Kidney glomerular epithelial cell (primary cell): Measurements from ENCODE around the gene ZNF566.
"Not testable (repeated sequence)": the region's sequence is repeated elsewhere in the genome, so short reads cannot be mapped to it uniquely, and the experiment has no call there.

Experiments
- DNase-seq: peaks from one replicate; lab custom pipeline; 2025; lab: John Stamatoyannopoulos, UW

The ZNF566 gene

DNA sequence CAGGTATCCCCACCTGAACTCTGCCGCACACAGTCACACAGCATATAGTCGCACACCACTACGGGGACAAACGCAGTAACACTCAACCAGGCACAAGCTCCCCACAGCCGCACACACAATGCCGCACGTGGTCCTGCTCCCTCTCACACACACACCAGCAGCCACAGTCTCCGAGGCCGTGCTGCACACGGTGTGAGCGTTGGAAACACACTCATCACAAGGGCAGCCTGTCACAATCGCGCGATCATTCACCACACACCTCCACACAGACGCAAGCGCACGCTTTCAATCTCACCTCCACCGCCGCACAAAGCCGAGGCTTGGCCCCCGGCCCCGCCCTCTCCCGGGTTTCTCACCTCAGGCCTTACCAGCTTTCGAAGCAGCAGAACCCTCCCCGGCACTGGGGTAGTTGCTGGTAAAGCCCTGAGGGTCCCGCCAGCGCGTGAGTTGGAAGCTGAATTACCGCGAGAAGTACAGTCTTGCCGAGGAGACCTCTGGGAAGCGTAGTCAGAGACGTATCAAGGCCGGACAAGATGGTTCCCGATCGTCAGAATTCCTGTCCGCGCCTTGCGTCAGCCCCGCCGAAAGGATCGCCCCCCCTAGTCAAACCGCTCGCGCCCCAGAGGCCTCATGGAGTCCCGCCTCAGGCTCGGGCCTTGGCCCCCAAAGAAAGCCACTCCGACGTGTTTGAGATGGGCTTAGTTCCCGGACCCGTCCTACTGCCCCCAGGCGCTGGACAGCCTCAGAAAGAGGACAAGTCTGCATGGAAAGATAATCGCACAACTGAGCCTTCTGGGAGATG, at the start of gene ZNF566:
Gene ZNF566, minus strand, starts transcription at position 444 of the 802 bp plus-strand sequence. CDS start 13,004 bp downstream, outside the sequence.
- DNase-seq, result peak; percentile 88

DNA sequence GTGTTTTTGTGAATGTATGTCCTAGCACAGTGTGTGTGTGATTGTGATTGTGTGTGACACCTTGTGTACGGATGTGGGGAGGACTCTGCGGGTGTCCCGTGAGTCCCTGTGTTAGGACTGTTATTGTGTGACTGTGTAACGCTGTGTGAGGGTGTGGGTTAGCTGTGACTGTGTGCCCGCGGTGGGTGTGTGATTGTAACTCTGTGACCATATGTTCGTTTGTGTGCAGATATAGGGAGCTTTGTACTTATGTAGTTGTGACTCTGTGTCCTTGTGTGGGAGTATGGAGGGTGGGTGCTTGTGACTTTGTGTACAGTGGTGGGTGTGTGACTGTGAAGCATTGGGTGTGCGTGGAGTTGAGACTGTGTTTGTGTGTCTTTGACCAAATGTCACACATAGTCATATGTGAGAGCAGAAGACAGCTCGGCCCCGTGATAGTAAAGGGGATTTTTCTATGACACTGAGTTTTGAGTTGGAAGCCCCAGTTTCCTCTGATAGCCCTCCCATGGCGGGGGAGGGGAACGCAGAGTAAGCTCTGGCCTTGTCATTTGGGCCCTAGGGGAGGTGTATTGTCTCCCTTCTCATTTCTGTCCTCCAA, 39.7 kb upstream of the ZNF566 start:
- DNase-seq, result no peak

DNA sequence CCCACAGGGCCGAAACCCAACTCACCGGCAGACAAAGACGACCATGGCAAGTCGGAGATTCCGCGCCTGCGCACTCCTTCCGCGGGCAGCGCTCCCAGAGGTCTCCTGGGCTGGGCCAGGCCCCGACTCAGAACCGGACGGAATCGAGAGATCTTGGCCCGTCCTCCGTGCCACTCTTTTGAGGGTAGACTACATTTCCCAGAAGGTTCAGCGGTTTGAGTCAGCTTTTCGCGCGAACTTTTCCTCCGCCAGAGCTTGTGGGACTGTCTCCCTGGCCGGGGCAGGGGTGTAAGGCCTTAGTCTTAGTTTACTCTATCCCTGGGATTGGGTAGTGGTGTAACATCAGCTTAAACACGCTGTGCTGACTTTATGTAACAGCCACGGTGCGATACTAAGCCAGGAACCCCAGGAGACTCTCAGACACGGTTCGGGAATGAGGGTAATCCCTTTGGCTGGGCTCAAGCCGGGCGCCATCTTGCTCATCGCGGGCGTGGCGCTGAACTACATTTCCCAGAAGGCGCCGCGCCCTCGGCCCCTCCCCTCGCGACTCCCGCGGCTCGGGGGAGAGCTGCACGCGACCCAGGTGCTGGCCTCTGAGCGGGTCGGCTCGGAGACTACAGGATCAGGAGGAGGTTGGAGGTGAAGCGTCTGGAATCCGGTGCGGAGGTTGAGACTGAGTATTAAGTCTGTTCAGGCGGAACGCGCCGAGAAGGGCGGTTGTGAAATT, 39.0 kb upstream of the ZNF566 start, which contains the start of gene ZNF260:
Gene ZNF260, minus strand, starts transcription at position 78 of the 727 bp plus-strand sequence. CDS start 13,033 bp downstream, outside the sequence.
- peak; percentile 91 for DNase-seq

DNA sequence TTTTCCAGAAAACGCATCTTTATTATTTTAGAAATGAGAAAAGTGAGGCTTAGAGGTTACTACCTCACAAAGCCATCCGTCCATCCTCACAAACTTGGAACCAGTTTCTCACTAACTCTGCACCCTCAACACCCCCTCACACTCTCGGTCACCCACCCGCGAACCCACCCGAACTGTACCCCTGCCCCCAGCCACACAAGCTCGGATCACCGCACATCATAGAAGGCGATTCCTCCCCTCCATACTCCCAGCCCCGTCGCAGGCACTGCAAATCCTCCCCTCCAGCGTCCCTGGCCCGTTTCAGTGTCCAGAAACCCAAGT, 38.5 kb upstream of the ZNF566 start:
- no peak for DNase-seq

DNA sequence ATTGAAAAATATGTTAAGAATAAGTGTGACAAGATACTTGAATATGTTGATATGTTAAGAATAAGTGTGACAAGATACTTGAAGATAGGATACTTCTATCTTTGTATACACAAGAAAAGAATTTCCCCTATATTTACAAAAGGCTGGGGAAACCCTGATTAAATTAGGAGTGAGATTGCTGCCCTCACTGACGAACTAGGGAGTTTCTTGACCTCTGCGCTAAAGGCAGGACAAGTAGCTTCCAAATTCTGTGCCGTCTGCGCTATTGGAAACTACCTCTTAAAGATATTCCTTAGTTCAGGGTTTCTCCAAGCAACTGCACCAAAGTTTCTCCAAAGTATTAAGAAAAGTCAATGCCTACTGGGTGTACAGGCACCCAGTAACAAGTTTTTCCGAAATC, 38.0 kb upstream of the ZNF566 start:
- DNase-seq, result no peak

DNA sequence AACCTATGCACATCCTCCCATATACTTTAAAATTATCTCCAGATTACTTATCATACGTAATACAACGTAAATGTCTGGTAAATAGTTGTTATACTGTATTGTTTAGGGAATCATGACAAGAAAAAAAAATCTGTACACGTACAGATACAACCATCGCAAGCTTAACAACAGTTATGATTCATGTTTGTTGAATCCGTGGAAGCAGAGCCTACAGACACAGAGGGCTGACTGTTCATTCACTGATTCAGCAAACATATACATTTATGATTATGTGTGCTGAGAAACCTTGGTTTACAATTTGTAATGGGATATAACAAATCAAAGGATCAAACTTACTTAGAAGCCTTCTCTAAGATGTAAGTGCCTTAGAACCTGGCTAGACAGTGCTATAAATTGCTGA, 37.2 kb upstream of the ZNF566 start:
- DNase-seq, result no peak

DNA sequence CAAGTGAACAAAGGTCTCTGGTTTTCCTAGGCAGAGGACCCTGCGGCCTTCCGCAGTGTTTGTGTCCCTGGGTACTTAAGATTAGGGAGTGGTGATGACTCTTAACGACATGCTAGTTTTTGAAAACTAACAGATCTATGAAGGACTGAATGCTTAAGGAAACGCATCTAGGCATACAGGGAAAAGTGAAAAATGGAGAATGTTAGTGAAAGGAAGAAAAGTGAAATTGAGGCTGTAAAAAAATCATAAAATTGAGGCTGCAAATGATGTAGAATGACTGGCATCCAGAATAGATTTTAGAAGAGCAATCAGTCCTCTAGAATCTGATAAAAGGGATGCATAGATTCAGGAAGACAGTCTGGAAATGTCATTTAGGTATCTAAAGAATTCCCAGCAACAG, 35.3 kb upstream of the ZNF566 start:
- no peak for DNase-seq

DNA sequence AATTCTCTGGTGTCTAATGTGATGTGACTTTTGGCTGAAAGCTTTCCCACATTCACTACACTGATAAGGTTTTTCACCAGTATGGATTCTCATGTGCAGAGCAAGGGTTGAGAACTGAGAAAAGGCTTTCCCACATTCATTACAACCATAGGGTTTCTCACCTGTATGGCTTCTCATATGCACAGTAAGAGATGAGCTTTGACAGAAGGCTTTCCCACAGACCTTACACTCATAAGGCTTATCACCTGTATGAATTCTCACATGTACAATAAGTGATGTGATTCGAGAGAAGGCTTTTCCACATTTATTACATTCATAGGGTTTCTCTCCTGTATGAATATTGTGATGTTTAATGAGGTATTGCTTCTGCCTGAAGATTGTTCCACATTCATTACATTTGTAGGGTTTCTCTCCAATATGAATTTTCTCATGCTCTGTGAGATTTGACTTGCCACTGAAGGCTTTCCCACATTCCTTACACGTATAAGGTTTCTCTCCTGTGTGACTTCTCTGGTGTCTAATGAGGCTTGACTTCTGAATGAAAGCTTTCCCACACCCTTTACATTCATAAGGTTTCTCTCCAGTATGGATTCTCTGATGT, 24.8 kb upstream of the ZNF566 start:
- no peak for DNase-seq

DNA sequence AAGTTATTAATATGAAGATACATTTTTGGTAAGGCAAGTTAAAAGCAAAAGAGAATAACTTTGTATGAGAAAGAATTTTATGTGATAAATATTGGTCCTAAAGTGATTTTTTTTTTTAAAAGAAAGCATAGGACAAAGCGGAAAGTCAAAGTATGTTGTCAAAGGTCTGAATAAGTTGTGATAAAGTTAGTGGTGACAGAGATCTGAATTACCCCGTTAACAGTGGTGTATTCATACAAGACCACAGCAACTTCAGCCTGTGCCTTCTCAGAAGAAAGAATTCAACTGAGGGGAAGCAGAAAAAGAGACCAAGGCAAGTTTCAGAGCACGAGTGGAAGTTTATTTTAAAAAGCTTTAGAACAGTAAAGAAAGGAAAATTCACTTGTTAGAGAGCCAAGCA, 19.0 kb upstream of the ZNF566 start:
- DNase-seq, result no peak

DNA sequence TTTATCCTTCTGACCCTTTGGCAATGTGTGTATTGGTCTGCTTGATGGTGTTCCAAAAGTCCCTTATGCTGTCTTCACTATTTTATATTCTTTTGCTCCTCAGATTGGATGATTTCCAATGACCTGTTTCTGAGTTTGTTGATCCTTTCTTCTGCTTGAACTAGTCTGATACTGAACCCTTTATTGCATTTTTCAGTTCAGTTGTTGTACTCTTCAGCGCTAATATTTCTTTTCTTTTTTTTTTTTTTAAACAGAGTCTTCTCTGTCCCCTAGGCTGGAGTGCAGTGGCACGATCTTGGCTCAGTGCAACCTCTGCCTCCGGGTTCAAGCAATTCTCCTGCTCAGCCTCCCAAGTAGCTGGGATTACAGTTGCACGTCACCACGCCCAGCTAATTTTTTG, 12.6 kb upstream of the ZNF566 start:
- DNase-seq, result no peak

DNA sequence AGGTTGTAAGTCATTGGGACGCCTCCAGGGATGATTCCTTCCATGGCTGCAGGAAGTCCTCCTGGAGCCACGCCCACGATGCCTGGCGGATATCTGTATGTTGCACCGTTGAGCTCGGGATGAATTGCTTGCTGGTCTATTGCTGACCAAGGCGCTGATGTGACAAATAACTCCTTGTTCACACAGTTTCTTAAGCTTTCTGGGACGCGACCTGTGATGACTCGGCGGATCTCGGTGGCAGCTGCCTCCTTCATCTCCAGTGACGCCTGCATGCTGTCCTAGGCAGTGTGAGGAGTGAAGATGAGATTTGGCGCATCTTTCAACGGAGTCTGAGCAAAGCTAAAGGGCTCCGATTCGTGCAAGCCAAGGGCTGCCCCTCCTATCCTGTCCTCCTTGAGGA, 7.6 kb upstream of the ZNF566 start:
- DNase-seq, result no peak

DNA sequence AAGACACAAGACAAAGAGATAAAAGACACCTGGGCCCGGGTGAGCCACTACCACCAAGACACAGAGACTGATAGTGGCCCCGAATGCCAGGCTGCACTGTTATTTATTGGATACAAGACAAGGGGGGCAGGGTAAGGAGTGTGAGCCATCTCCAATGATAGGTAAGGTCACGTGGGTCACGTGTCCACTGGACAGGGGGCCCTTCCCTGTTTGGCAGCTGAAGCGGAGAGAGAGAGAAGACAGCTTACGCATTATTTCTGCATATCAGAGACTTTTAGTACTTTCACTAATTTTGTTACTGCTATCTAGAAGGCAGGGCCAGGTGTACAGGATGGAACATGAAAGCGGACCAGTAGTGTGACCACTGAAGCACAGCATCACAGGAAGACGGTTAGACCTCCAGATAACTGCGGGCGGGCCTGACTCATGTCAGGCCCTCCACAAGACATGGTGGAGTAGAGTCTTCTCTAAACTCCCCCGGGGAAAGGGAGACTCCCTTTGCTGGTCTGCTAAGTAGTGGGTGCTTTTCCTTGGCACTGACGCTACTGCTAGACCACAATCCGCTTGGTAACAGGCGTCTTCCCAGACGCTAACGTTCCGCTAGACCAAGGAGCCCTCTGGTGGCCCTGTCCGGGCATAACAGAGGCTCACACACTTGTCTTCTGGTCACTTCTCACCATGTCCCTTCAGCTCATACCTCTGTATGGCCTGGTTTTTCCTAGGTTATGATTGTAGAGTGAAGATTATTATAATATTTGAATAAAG, 3.5 kb upstream of the ZNF566 start:
- DNase-seq, result not testable (repeated sequence)

DNA sequence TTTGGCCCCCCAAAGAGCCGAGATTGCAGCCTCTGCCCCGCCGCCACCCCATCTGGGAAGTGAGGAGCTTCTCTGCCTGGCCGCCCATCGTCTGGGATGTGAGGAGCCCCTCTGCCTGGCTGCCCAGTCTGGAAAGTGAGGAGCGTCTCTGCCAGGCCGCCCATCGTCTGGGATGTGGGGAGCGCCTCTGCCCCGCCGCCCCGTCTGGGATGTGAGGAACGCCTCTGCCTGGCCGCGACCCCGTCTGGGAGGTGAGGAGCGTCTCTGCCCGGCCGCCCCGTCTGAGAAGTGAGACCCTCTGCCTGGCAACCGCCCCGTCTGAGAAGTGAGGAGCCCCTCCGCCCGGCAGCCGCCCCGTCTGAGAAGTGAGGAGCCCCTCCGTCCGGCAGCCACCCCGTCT, 1.5 kb upstream of the ZNF566 start:
- not testable (repeated sequence) for DNase-seq

DNA sequence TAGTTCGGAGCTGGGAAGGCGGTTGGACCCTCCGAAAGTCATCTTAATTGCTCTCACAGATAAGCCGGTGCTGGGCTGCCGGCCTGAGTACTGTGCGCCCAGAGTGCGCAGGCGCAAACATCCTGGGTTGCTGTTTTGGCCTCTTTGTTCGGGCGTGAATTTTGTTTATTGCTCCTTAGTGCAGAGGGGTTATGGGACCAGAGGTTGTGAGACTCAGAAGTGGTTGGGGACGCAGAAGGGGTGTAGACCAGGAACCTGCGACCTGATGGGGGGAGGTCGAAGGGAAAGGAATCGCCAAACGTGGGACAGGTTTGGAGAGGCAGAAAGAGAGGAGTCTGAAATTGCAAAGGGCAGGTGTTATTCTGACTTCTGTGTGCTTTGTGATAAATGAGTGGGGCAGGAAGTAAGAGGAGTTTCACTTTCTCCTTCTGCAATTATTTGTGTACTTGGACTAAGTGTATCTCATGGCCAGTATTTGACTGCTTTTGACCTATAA, 607 bp upstream of the ZNF566 start:
- DNase-seq, result peak; percentile 75

DNA sequence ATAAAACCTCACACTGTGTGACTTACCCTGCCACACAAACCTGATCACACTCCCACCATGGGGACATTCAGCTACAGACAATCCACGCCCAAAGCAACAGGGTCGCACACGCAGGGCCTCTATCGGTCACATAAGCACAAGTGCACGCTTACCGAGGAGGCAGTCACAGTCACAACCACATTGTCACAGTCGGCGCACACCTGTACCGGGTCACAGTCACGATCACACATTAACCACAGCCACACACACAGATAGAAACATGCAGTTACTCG, 579 bp downstream of the ZNF566 start:
- no peak for DNase-seq

DNA sequence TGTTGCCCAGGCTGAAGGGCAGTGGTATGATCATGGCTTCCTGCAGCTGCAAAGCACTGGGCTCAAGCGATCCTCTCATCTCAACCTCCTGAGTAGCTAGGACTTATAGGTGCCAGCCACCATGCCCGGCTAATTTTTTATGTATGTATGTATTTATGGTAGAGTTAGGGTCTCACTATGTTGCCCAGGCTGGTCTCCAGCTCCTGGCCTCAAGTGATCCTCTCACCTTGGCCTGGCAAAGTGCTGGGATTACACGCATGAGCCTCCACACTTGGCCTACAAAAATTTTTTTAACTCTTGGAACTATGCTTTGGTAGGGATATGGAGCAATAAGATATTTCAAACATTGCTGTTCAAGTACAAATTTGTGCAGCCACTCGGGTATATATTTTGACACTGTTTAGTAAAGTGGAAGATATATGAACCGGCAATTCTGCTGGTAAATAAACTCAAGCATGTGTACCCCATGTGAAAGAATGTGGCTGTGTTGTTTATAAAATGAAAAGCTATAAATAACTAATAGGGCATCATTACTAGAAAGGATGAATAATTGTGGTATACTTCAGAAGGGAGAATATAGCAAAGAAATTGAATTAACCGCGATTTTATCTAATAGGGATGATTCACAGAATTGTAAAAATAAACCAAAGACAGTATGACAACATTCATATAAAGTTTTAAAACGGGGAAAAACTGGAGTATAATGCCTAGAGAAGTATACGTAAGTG, 1.1 kb downstream of the ZNF566 start:
- DNase-seq, result no peak

DNA sequence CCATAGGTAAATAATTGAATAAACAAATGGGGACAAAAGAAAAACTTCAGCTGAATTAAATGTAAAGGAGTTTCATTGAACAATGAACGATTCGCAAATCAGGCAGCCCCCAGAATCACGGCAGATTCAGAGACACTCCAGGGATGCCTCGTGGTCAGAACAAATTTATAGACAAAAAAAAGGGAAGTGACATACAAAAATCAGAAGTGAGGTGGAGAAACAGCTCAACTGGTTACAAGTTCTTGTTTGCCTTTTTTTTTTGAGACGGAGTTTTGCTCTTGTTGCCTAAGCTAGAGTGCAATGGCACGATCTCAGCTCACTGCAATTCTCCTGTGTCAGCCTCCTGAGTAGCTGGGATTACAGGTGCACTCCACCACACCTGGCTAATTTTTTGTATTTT, 5.7 kb downstream of the ZNF566 start:
- no peak for DNase-seq

DNA sequence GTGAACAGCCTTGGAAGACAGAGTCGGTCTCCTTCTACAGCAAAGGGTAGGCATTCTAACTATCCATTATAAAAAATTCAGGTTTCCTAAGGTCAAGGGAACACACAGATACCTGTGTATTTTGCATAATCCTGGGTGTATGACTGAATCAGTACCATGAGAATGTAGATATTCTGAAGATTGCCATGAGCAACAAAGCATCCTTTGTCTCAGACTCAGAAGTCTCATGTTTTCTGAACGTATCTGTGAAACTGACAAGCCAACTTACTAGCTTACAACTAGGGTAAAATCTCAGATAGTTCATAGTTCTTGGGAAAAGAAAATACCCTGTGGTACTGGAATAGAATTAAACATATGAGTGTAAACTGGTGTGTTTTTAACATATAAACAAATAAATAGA, 6.5 kb downstream of the ZNF566 start:
- no peak for DNase-seq

DNA sequence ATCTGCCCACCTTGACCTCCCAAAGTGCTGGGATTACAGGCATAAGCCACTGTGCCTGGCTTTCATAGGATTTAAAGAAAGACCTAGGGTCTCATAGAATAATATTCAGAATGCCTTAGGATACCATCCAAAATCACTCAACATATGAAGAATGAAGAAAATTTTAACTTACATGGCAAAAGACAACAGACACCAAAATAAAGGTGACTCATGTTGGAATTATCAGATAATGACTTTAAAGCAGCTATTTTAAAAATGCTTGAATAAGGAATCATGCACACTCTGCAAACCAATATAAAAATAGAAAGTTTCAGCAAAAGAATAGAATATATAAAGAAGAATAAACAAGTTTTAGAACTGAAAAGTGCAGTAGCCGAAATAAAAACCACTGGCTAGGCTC, 29.3 kb downstream of the ZNF566 start:
- no peak for DNase-seq

DNA sequence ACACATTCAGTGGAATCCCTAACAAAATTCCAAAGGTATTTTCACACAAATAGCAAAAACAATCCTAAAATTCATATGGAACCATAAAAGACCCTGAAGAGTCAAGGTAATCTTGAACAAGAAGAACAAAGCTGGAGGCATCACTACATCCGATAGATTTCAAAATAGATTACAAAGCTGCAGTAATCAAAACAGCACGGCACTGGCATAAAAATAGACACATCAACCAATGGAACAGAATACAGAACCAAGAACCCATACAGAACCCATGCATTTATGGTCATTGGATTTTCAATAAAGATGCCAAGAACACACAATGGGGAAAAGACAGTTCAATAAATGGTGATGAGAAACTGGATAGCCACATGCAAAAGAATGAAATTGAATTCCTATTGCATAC, 32.5 kb downstream of the ZNF566 start:
- DNase-seq, result no peak

DNA sequence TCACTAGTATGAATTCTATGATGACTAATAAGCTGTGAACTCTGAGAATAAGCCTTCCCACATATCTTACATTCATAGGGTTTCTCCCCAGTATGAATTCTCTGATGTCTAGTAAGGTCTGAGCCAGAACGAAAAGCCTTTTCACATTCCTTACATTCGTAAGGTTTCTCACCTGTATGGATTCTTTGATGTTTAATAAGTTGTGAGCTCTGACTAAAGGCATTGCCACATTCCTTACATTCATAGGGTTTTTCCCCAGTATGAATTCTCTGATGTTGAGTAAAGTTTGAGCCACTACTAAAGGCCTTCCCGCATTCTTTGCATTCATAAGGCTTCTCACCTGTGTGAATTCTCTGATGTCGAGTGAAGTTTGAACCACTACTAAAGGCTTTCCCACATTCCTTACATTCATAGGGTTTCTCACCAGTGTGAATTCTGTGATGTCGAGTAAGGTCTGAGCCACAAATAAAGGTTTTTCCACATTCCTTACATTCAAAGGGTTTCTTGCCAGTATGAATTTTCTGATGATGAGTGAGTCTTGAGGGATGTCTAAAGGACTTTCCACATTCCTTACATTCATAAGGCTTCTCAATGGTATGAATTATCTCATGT, 40.2 kb downstream of the ZNF566 start:
- DNase-seq, result no peak
